NCI-H1092 treated with DMSO at 0.1 percent for 48 hours (cell line): ENCODE measurements around the gene VTI1A.
A peak's percentile ranks its signal among the peaks of the same experiment; 100 is the strongest.

Experiments
- DNase-seq: peaks from one replicate; lab custom pipeline; 2025; lab: John Stamatoyannopoulos, UW

The VTI1A gene

GRCh38 chr10:112784022-112784461 is 337.0 kb downstream of the VTI1A start:
- peak; percentile 45 for DNase-seq

DNA sequence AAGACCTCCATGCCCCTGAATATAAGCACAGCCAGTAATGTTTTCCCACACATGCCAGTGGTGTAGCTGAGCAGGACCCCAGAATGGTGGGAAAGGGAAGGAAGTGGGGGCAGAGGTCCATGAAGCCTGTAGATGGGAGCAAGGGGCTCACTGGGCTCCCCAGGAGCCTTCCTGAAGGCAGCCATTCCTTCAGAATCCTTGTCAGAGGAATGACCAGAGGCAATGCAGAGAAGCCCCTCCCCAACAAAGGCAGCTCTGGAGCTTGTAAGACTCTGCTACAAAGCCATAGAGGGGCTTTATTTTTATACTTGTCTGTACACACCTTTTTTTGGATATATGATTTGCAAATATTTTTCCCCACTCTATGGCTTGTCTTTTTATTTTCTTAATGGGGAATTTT is 338.1 kb downstream of the VTI1A start:
- no peak for DNase-seq

GRCh38 chr10:112789248-112789647 is 342.2 kb downstream of the VTI1A start:
- no peak for DNase-seq

- no peak for DNase-seq
Observed at GRCh38 chr10:112790030-112790429, 343.0 kb downstream of the VTI1A start.

DNA sequence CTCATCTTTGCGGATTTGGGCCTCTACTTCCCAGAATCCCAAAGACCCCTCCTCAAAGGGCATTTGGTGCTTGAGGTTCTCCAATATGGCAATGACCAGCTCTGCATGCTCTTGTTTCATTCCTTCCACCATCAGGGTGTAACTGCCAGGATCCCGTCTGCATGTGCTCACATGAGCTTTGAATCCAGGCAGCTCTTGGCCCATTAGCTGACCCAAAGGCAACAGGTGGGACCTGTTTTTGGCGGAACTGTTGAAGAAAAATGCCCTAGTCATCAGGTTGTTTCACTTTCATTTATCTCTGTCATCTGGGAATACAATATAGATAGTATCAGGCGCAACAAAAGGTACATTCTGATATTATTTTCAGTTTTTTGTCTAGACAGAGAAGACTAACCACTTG is 343.9 kb downstream of the VTI1A start:
- no peak for DNase-seq

DNA sequence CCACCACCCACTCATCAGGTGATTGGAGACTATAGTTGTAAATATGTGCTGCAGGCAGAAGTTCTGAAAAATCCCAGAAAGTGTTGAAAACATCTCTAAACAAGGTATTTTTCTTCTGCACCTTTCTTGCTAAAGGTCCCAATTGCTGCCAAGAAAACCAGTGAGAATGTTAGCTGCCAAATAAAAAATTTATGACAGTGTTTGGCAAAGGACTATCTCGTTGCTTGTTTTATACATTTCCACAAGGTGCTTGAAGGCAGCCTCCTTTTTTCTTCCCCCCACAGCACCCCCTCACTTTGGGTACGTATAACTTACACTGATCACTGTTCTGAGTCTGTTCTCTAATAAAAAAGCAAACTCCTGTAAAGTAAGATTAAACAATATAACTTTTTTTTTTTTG is 344.4 kb downstream of the VTI1A start:
- no peak for DNase-seq

DNA sequence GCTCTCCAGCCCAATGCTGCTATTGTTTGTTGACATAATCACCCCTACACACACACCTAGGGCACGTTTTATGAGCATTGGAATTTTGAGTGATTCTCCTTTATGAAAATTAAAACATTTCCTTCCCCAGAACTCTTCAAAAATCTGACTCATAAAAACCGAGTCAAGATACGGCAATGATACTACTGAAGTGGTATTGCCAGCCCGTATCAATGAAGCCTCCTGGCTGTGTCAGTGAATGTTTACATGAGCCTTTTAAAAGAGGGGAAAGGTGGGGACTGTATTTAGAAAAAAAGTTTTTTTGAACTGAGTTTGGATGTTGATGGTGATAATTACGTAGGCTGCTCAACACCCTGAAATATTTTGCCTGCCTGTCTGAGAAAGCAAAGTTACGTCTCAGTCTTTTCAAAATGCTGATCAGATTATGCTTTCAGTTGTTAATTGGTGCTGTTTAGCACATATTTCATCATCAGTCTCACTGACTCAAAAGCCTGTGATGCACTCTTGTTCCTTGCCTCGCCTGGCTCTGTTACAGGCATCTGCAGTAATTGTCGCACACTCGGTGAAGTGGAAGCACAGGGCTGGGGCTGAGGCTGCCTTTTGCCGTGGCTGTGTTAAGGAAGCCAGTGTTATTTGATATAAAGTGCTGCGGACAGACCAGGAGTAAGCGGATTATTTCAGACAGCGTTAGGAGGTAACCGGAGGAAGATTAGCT is 345.6 kb downstream of the VTI1A start:
- peak; percentile 51 for DNase-seq

DNA sequence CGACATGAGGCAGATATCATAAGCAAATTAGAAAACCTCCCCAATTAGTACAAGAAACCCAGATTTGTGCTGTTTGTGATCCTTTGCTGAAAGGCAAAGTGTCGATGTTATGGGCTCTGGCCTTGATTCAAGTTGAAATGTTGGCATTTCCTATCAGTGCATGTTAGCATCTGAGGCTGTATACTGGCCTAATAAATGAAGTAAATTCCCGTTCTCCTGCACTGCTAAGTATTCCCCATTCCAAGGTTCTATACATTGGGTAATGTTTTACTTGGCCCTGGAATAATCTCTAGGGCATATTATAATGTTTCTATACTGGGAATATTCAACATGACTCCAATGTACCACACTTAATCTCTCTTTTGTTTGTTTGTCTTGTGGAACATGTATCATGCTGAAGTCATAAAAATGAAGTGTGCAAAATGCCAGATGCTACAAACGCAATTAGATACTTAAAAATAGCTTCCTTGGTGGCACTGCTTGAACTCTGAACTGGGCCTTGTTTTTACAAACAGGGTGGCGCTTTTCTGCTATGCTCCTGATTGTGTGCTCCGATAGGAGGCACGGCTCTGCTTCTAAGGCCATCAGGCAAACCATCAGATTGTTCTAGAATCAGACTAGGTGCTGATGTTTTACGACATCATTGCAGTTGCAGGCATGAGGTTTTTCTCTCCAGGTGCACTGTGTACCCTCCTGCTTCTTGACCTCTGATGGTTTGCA is 346.3 kb downstream of the VTI1A start:
- peak; percentile 30 for DNase-seq

DNA sequence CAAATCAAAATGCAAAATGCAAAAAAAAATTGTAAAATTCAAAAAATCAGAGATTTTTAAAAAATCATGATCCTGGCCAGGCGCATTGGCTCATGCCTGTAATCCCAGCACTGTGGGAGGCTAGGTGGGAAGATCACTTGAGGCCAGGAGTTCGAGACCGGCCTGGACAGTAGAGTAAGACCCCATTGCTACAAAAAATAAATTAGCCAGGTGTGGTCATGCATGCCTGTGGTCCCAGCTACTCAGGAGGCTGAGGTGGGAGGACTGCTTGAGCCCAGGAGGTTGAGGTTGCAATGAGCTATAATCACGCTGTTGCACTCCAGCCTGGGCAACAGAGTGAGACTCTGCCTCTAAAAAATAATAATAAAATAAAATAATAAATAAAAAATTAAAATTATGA is 347.2 kb downstream of the VTI1A start:
- DNase-seq: no peak

DNA sequence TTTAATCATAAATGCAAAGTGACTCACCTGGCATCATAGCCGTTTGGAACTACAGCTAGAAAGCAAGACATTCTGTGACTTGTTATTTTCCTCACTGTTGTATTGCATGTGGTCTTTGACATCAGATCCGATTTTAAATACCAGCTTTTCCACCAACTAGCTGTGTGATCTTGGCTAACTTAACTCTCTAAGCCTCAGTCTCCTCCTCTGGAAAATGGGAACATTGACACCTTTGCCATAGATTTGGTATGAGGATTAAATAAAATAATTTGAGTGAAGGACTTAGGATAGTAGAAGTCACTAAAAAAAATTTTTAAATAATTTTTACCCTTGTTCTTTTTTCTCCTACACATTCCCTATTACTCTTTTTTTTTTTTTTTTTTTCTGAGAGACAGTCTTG is 348.1 kb downstream of the VTI1A start:
- no peak for DNase-seq

DNA sequence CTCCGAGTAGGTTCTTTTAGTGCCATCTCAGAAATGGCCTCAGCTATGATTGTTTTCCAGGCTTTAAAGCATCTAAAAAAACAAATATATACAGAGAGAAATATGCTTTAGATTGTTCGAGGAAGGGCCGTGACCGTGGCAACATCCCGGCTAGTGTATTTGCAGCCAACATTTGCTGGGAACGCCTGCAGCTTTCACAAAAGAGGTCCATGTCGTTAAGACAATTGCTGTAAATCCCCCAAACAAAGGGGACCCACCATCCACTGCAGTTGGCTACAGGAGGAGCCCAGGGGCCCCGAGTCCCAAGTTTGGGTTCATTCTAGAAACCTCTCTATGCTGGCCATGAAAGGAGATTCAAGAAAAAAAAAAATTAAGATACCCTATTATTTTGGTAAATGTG is 350.2 kb downstream of the VTI1A start:
- DNase-seq: no peak

GRCh38 chr10:112797855-112798254 is 350.8 kb downstream of the VTI1A start:
- no peak for DNase-seq

- no peak for DNase-seq
Observed at GRCh38 chr10:112799038-112799437, 352.0 kb downstream of the VTI1A start.

DNA sequence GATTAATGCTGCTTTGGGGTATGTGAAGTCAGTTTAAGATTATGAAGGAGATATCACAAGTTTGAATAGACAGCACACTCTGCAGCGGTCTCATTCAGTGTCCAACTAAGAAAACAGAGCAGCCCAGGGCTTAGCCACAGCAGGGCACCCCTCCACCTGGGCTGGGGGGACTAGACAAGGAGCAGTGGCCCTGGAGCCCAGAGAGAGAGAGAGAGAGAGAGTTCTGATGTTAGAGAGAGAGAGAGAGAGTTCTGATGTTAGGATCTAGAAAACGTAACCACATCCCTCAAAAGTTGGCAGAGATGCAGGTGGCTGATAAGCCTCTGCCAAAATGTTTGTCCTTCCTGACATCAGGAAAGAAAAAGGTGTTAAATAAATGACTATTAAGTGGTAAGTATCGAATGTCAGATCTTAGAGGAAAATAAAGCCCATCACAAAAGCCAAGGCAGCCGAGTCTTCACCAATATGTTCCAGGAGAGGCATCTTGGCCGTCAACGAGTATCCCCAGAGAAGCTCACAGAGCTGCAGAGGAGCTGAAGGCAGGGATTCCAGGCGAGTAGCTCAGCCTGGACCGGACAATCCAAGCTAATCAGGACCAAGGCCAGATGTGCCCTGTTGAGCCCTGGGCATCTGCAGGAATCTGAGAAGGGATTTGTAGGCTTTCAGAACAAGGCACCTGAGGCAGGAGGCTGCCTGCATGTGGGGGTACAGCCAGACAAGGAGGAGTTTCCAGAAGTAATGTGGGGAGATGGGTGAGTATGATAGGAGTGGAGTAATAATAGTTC is 352.9 kb downstream of the VTI1A start:
- no peak for DNase-seq

DNA sequence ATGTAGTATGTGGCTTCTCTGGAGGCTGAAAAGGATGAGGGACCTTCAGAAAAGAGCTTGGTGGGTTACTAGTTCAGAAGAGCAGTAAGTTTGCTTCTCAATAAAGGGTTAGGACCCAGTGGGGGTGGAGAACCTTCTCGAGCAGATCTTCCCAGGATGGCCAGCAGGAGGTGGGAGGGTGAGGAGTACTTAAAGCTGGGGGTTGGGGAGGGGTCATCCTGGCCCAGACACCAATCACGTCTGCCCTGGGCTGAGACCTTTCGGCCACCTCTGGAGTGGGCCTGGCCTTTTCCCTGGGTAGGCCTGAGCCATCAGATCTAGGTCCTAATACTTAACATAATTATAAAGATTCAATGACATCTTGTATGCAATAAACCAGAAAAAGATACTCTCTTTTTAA is 354.0 kb downstream of the VTI1A start:
- DNase-seq: no peak

GRCh38 chr10:112801748-112802147 is 354.7 kb downstream of the VTI1A start:
- DNase-seq: no peak

GRCh38 chr10:112802411-112803022 is 355.5 kb downstream of the VTI1A start:
- DNase-seq: no peak

- peak; percentile 74 for DNase-seq
Observed at GRCh38 chr10:112803961-112804401, 357.0 kb downstream of the VTI1A start.

DNA sequence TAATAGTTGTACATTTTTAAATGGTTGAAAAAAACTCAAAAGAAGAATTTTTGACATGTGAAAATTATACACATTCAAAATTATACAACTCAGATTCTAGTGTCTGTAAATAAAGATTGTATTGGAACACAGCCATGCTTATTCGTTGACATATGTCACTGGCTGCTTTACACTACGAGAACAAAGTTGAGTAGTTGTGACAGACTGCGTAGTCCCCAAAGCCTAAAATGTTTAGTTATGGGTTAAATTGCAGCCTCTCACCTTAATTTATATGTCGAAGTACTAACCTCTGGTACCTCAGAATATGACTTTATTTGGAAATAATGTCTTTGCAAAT is 358.2 kb downstream of the VTI1A start:
- DNase-seq: no peak

- DNase-seq: no peak
Observed at GRCh38 chr10:112805701-112806100, 358.7 kb downstream of the VTI1A start.

DNA sequence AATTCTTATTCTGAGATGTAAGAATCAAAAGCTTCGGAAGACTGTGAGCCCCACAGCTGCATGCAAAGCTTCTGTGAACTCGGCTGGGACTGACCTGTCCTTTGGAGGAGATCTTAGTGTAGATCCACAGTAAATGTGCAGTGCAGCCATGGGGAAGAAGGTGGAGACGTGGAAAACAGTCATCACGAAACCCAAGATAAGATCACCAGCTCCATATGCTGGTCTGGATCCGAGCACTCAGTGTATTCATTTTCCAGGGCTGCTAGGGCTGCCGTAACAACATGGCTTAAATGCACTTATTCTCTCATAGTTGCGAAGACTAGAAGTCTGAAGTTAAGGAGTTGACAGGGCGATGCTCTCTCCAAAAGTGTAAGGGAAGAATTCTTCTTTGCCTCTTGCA is 360.0 kb downstream of the VTI1A start:
- DNase-seq: no peak

GRCh38 chr10:112809736-112810135 is 362.7 kb downstream of the VTI1A start:
- DNase-seq: no peak
